OCI-LY3 (cell line): ENCODE measurements around the gene B2M.
"Not testable (repeated sequence)": the region's sequence is repeated elsewhere in the genome, so short reads cannot be mapped to it uniquely, and the experiment has no call there.

Source experiments
- H2AFZ ChIP-seq: fragments of 200-600, 300-600 bp; shearing (Covaris generic); 2 replicates; pipeline ENCODE4 v1.6.0; 2014; ENCODE audit warnings: antibody characterized with exemption, low read depth, low read length
- H3K27ac ChIP-seq: fragments of 200-600, 300-600 bp; sonication (generic); 2 replicates; pipeline ENCODE4 v1.5.1; 2014; ENCODE audit warnings: mild to moderate bottlenecking, low read length, moderate library complexity, mixed read lengths
- H3K27me3 ChIP-seq: fragments of 200-600, 300-600 bp; sonication (generic); 2 replicates; pipeline ENCODE4 v1.6.1; 2014; ENCODE audit warnings: low read depth, low read length, mixed read lengths
- H3K36me3 ChIP-seq: fragments of 200-600, 300-600 bp; sonication (generic); replicated peaks from 2 replicates; pipeline ENCODE3; 2014; ENCODE audit warnings: low read depth, low read length, mixed read lengths
- H3K4me1 ChIP-seq: fragments of 300-600, 200-600 bp; sonication (generic); 2 replicates; pipeline ENCODE4 v1.6.1; 2014; ENCODE audit warnings: low read length, mixed read lengths
- H3K4me2 ChIP-seq: fragments of 200-600, 300-600 bp; sonication (generic); 2 replicates; pipeline ENCODE4 v1.6.1; 2014; ENCODE audit warnings: low read length, mixed read lengths
- H3K4me3 ChIP-seq: fragments of 300-600, 200-600 bp; sonication (generic); 2 replicates; pipeline ENCODE4 v1.5.1; 2014; ENCODE audit warnings: antibody characterized with exemption, mild to moderate bottlenecking, low read length, moderate library complexity
- H3K79me2 ChIP-seq: fragments of 300-600, 200-600 bp; shearing (Covaris generic); 2 replicates; pipeline ENCODE4 v1.6.1; 2014; ENCODE audit warnings: mild to moderate bottlenecking, low read length, mixed read lengths
- H3K9ac ChIP-seq: fragments of 300-600, 200-600 bp; shearing (Covaris generic); 2 replicates; pipeline ENCODE4 v1.6.0; 2014; ENCODE audit warnings: mild to moderate bottlenecking, low read length, moderate library complexity
- H3K9me3 ChIP-seq: fragments of 200-600, 300-600 bp; shearing (Covaris generic); 2 replicates; pipeline ENCODE4 v1.6.1; 2014; ENCODE audit warnings: low read length, mixed read lengths; ENCODE audit not compliant: insufficient read depth
- H4K20me1 ChIP-seq: fragments of 200-600, 300-600 bp; sonication (generic); 2 replicates; pipeline ENCODE4 v1.6.1; 2016; ENCODE audit warnings: low read length, mixed read lengths; ENCODE audit not compliant: insufficient read depth
- CTCF ChIP-seq: fragments of 200-600, 300-600 bp; sonication (generic); IDR thresholded peaks from 2 replicates; pipeline ENCODE4 v1.5.1; 2014; ENCODE audit warnings: antibody characterized with exemption, low read length, low read depth
- EZH2phosphoT487 ChIP-seq: fragments of 200-600 bp; shearing (Covaris generic); IDR thresholded peaks from 2 replicates; pipeline ENCODE4 v1.6.1; 2018; ENCODE audit warnings: antibody characterized with exemption, mixed run types, low read depth

B2M gene

GRCh38 chr15:44694416-44694815, 16.9 kb upstream of the B2M start:
- H4K20me1 ChIP-seq: no peaks in the 10 kb centered on the region
- H3K79me2 ChIP-seq: no peaks in the 10 kb centered on the region
- H2AFZ ChIP-seq: no peak overlapping the region
- H3K9ac ChIP-seq: no peak overlapping the region
- H3K9me3 ChIP-seq: no peaks in the 10 kb centered on the region
- TF ChIP-seq EZH2phosphoT487 (no peak), CTCF (no peak)
- H3K4me2 ChIP-seq: no peak overlapping the region
- H3K27ac ChIP-seq: no peak overlapping the region
- no peak overlapping the region for H3K4me3 ChIP-seq
- no peaks in the 10 kb centered on the region for H3K4me1 ChIP-seq
- H3K27me3 ChIP-seq: no peaks in the 10 kb centered on the region; the same call in 1 of the 2 replicates
- H3K36me3 ChIP-seq: no peaks in the 10 kb centered on the region

GRCh38 chr15:44695294-44695693, 16.0 kb upstream of the B2M start:
- H2AFZ ChIP-seq: no peak overlapping the region
- no peak overlapping the region for H3K4me2 ChIP-seq
- no peaks in the 10 kb centered on the region for H4K20me1 ChIP-seq
- H3K4me3 ChIP-seq: no peak overlapping the region
- no peaks in the 10 kb centered on the region for H3K79me2 ChIP-seq
- H3K36me3 ChIP-seq: no peaks in the 10 kb centered on the region
- TF ChIP-seq CTCF (no peak), EZH2phosphoT487 (no peak)
- no peaks in the 10 kb centered on the region; the same call in 1 of the 2 replicates for H3K27me3 ChIP-seq
- no peak overlapping the region for H3K27ac ChIP-seq
- no peaks in the 10 kb centered on the region for H3K9me3 ChIP-seq
- no peaks in the 10 kb centered on the region for H3K4me1 ChIP-seq
- no peak overlapping the region for H3K9ac ChIP-seq

- Histone ChIP-seq H3K27me3 (no peaks in the 10 kb centered on the region; the same call in 1 of the 2 replicates), H3K4me2 (no peak overlapping the region), H4K20me1 (no peaks in the 10 kb centered on the region), H3K4me3 (no peak overlapping the region), H3K9ac (no peak overlapping the region), H3K4me1 (peaks cover 6% of the 10 kb centered on the region; the same call in 1 of the 2 replicates), H2AFZ (no peak overlapping the region), H3K9me3 (no peaks in the 10 kb centered on the region), H3K36me3 (no peaks in the 10 kb centered on the region), H3K27ac (no peak overlapping the region), H3K79me2 (no peaks in the 10 kb centered on the region)
- no peak for TF ChIP-seq EZH2phosphoT487
These were observed 14.3 kb upstream of the B2M start for GRCh38 chr15:44697014-44697413.

GRCh38 chr15:44698641-44699040, 12.7 kb upstream of the B2M start:
- Histone ChIP-seq H3K9me3 (no peaks in the 10 kb centered on the region), H2AFZ (no peak overlapping the region), H3K79me2 (no peaks in the 10 kb centered on the region), H3K4me1 (peaks cover 6% of the 10 kb centered on the region; the same call in 1 of the 2 replicates), H3K36me3 (no peaks in the 10 kb centered on the region), H3K4me2 (no peak overlapping the region), H3K4me3 (no peak overlapping the region), H4K20me1 (no peaks in the 10 kb centered on the region), H3K9ac (no peak overlapping the region), H3K27me3 (no peaks in the 10 kb centered on the region; the same call in 1 of the 2 replicates), H3K27ac (no peak overlapping the region)
- TF ChIP-seq CTCF: no peak
- no peak for TF ChIP-seq EZH2phosphoT487

GRCh38 chr15:44700676-44701075, 10.6 kb upstream of the B2M start:
- not testable (repeated sequence) for H3K4me3 ChIP-seq, H3K27me3 ChIP-seq, H3K36me3 ChIP-seq, H3K79me2 ChIP-seq, H2AFZ ChIP-seq, H3K27ac ChIP-seq, H3K4me2 ChIP-seq, H3K9ac ChIP-seq, H4K20me1 ChIP-seq, H3K4me1 ChIP-seq, H3K9me3 ChIP-seq
